Heart left ventricle (tissue), 16 donors: ENCODE measurements around the gene HCK. TPM values are rescaled to one million over a fixed set of nuclear protein-coding genes. Genes with fewer than 3 reads are reported as not detected.

Source experiments
- ATAC-seq, 4 donors: fragments of 200-7000 bp; cut with Tn5 transposase; one replicate each; pipeline ENCODE4 v1.9.1; 2020 to 2022; ENCODE audit warnings: moderate library complexity in 4 of 4, mild to moderate bottlenecking in 3 of 4, moderate number of reproducible peaks in 1 of 4
- DNase-seq, 5 donors: peaks; one replicate each; pipeline ENCODE4 v3.0.0-alpha.2; 2020
- H3K27ac ChIP-seq, 12 donors: fragments of 200-600 bp; sonication (generic) in 4 of 12; one replicate each; pipeline versions ENCODE4 v1.5.0 to v1.8.0; 2016 to 2022; ENCODE audit warnings: mild to moderate bottlenecking in 2 of 12
- H3K27me3 ChIP-seq, 9 donors: fragments of 200-600 bp; sonication (generic) in 2 of 9; one replicate each; pipeline versions ENCODE4 v1.5.1 to v1.8.0; 2016 to 2022; ENCODE audit warnings: mild to moderate bottlenecking in 3 of 9
- H3K36me3 ChIP-seq, 9 donors: fragments of 200-600 bp; sonication (generic) in 2 of 9; one replicate each; pipeline versions ENCODE4 v1.5.0 to v1.8.0; 2018 to 2022; ENCODE audit warnings: mild to moderate bottlenecking in 2 of 9
- H3K4me1 ChIP-seq, 12 donors: fragments of 200-600 bp; sonication (generic) in 4 of 12; one replicate each; pipeline versions ENCODE4 v1.5.0 to v1.8.0; 2016 to 2022; ENCODE audit warnings: mild to moderate bottlenecking in 3 of 12
- H3K4me3 ChIP-seq, 12 donors: fragments of 200-600 bp; sonication (generic) in 4 of 12; one replicate each; pipeline versions ENCODE4 v1.5.0 to v1.8.0; 2017 to 2022; ENCODE audit warnings: mild to moderate bottlenecking in 9 of 12, moderate library complexity in 4 of 12
- H3K9me3 ChIP-seq, 12 donors: fragments of 200-600 bp; sonication (generic) in 4 of 12; one replicate each; pipeline versions ENCODE4 v1.5.0 to v1.8.0; 2016 to 2022; ENCODE audit warnings: mild to moderate bottlenecking in 1 of 12
- POLR2A ChIP-seq, 2 donors: fragments of 450-650 bp; IDR thresholded peaks; one replicate each; pipeline ENCODE4 v1.6.1; 2017; ENCODE audit warnings: antibody characterized with exemption in 2 of 2, mild to moderate bottlenecking in 2 of 2, moderate library complexity in 2 of 2
- WGBS, 4 donors: extraction: QIAGEN DNeasy Blood & Tissue Kit in 2 of 4; methylation state at CpG; one replicate each; pipeline versions ENCODE4 v1.1.5 to v1.1.7; 2013 to 2018; 5-methylcytosine and 5-hydroxymethylcytosine counted together
- intact Hi-C, 10 donors: fragments of 100-400 bp; cut with DNase I; formaldehyde crosslinking; loops; one replicate each; pipeline versions ENCODE4 v1.11.1 to v1.14.2; 2022
- polyA plus RNA-seq, 2 donors: library from polyadenylated mRNA; stranded (reverse); fragments of 200-250 nt; gene quantifications; one replicate each; pipeline ENCODE4 v1.2.3, GENCODE V29; 2013
- total RNA-seq, 9 donors: library from RNA; depleted of rRNA in 2 of 9; stranded (reverse); fragments of >200 nt in 2 of 9; fragmentation: NEBNext Ultra II Directional in 3 of 9; extraction: Animal tissue kit (Norgen Biotek cat#: 25700) in 3 of 9; gene quantifications; one replicate each; pipeline versions ENCODE4 v1.1.0 to v1.2.4, GENCODE V29; 2016 to 2023
- TF ChIP-seq, protein P1 (sequence below), 12 donors: fragments of 200-600 bp; sonication (generic) in 4 of 12; IDR thresholded peaks; one replicate each; pipeline versions ENCODE4 v1.5.0 to v1.8.0; 2018 to 2022; ENCODE audit warnings: antibody characterized with exemption in 12 of 12, mild to moderate bottlenecking in 5 of 12
- donor health status: ischemic (EF 13 %, LVEDD 7.1; RV severe dilation, severe dysfunction).
- donor health status: healthy with polysubstance abuse.
- donor health status: DM: no; HTN: yes; CAD: no.
- donor health status: DM: no; HTN: no; CAD: no.
- donor health status: ischemic (EF 25% LVEDD 6.9; RV normal size, moderate dysfunction).
- donor health status: ischemic (EF 25% LVEDD 5.7; RV mildly dilated, moderate dysfunction).
- donor health status: healthy.
- donor health status: DM: yes; HTN: yes; CAD: no.
- donor health status: ischemic (EF 35%, LVEDD 5.7; RV mildly dilated, moderate dysfunction).
- donor health status: nonischemic (EF 11% LVEDD 7.7; RV severe dilation, severe dysfunction).
- donor health status: DM: yes; HTN: yes; CAD: no.
- donor health status: PGD.
- donor health status: ischemic (EF 29% LVEDD 5.4; RV normal size, mild dysfunction).
- donor health status: nonischemic (EF 23%, LVEDD 6.1; RV moderate dilation, normal function).

The HCK gene
- total and polyA plus RNA-seq, 11 donors = 1.4 to 52.0 (median 4.4) TPM

DNA sequence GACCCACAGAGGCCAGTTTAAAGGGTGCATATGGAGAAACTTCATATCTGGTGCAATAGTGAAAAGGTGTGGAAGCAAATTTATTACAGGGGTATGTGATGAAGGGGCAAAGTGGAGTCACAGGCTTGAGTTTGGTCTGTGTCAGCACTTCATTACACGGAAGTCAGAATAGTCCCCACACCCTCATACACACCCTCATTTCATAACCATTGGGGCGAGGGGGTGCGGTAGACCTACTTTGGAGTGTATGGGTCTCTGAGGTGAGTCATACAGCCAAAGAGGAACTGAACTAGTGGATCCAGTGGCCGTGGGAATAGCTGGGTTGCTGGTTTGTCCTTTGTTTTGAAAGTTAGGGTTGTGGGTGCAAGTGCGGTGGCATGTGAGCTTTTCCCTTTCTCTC is 60.8 kb downstream of the HCK start:
- intact Hi-C loops = no loop called here
- peaks cover 0 to 22% (median 0%) of the 10 kb centered on the region in 9 donors for H3K36me3 ChIP-seq
- DNase-seq (peak in 3 of 5 donors; percentile 15 to 37 (median 36)), ATAC-seq (peak in 2 of 4 donors; percentile 6 to 52)
- no peaks in the 10 kb centered on the region for H3K9me3 ChIP-seq
- no peak for TF ChIP-seq POLR2A (IDR thresholded peaks at IDR 0.05)
- TF ChIP-seq, protein P1, sequence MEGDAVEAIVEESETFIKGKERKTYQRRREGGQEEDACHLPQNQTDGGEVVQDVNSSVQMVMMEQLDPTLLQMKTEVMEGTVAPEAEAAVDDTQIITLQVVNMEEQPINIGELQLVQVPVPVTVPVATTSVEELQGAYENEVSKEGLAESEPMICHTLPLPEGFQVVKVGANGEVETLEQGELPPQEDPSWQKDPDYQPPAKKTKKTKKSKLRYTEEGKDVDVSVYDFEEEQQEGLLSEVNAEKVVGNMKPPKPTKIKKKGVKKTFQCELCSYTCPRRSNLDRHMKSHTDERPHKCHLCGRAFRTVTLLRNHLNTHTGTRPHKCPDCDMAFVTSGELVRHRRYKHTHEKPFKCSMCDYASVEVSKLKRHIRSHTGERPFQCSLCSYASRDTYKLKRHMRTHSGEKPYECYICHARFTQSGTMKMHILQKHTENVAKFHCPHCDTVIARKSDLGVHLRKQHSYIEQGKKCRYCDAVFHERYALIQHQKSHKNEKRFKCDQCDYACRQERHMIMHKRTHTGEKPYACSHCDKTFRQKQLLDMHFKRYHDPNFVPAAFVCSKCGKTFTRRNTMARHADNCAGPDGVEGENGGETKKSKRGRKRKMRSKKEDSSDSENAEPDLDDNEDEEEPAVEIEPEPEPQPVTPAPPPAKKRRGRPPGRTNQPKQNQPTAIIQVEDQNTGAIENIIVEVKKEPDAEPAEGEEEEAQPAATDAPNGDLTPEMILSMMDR (IDR thresholded peaks at IDR 0.05) = no peak
- H3K27me3 ChIP-seq = no peaks in the 10 kb centered on the region
- H3K27ac ChIP-seq = peak overlapping the region in 1 of 12 donors; percentile 99
- 80 to 94% (median 84%) methylated on average over 5 of the region's 5 CpGs for WGBS, 4 donors
- H3K4me3 ChIP-seq = no peak overlapping the region
- peaks cover 0 to 78% (median 29%) of the 10 kb centered on the region in 12 donors for H3K4me1 ChIP-seq

DNA sequence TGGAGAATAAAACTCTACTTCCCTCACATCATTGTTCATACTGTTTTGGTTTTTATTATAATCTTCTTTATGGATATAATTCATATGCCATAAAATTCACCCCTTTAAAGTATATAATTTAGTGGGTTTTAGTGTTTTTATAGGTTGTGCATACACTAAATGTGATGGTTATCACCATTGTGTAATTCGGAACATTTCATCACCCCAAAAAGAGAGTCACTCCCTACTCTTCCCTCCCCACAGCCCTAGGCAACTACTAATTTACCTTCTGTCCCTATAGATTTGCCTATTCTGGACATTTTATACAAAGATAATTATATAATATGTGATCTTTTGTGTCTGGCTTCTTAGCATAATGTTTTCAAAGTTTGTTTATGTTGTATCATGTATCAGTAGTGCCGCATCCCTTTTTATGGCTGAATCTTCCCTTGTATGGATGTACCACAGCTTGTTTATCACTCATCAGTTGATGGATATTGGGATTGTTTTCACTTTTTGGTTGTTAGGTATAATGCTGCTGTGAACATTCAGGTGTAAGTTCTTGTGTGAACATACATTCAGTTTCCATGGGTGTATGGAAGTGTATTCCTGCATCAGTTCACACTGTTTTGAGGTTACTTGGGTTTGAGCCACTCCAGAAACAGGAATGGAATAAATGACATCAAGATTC is 61.7 kb downstream of the HCK start:
- no peak for DNase-seq
- 88 to 95% (median 91%) methylated on average over 2 of the region's 2 CpGs for WGBS, 4 donors
- H3K4me1 ChIP-seq = peaks cover 0 to 80% (median 32%) of the 10 kb centered on the region in 12 donors

DNA sequence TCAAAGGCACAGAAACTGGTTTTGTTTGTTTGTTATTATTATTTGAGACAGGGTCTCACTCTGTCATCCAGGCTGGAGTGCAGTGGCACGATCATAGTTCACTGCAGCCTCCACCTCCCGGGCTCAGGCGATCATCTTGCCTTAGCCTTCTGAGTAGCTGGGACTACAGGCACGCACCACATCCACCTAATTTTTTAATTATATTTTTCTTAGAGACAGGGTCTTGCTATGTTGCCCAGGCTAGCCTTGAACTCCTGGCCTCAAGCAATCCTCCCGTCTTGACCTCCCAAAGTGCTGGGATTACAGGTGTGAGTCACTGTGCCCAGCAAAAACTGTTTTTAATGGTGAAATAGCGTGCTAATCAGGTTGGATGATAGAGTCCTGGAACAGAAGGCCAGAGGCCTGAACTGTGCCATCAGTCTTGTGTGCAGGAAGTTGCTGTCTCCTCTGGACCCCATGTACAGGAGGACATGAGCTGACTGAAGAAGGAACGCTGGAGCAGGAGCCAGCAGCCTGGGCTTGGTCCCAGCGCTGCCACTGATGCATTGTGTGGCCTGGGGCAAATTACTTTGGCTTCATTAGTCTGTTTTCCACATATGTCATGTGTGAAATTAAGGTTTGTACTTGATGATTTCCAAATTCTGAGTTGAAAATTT is 62.4 kb downstream of the HCK start:
- 87 to 89% (median 88%) methylated on average over 8 of the region's 8 CpGs for WGBS, 4 donors
- H3K27me3 ChIP-seq = no peaks in the 10 kb centered on the region
- no peak overlapping the region for H3K27ac ChIP-seq
- H3K36me3 ChIP-seq = peaks cover 0 to 28% (median 0%) of the 10 kb centered on the region in 9 donors
- peaks cover 0 to 80% (median 32%) of the 10 kb centered on the region in 12 donors for H3K4me1 ChIP-seq
- intact Hi-C loops = no loop called here
- DNase-seq (no peak), ATAC-seq (no peak)
- TF ChIP-seq POLR2A (IDR thresholded peaks at IDR 0.05) = no peak
- TF ChIP-seq, protein P1 (IDR thresholded peaks at IDR 0.05) = no peak
- no peaks in the 10 kb centered on the region for H3K9me3 ChIP-seq
- no peak overlapping the region for H3K4me3 ChIP-seq

More for the DNA sequence above, 61.7 kb downstream of the HCK start:
- intact Hi-C loops = no loop called here
- H3K9me3 ChIP-seq = no peaks in the 10 kb centered on the region
- peaks cover 0 to 24% (median 0%) of the 10 kb centered on the region in 9 donors for H3K36me3 ChIP-seq
- ATAC-seq = no peak
- H3K4me3 ChIP-seq = no peak overlapping the region
- no peaks in the 10 kb centered on the region for H3K27me3 ChIP-seq
- TF ChIP-seq POLR2A (IDR thresholded peaks at IDR 0.05) = no peak
- TF ChIP-seq, protein P1 (IDR thresholded peaks at IDR 0.05) = no peak
- peak overlapping the region in 1 of 12 donors; percentile 99 for H3K27ac ChIP-seq

DNA sequence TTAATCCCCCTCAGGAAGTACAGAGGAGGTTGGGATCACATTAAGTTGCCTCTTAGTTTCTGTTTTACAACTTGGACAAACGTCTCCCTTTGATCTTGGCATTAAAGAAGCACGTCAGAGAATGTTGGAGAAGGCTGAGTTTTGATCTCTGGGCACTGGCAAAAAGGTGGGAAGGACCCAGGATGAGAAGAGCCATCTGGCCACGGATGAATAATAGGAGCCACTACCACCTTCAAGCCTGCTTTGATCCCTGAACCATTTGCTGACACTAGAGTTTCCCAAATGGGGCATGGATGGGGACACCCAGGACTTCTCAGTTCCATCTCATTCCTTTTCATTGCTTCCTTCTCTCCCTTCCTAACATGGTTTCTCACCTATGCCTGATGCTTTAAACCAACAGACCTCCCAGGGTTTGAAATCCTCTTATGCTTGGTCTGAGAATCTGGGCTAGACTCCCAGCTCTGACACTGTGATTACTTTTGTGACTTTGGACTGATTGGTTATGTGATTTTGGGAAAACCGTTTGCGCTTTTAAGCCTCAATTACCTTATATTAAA is 63.2 kb downstream of the HCK start:
- peaks cover 0 to 77% (median 31%) of the 10 kb centered on the region in 12 donors for H3K4me1 ChIP-seq
- TF ChIP-seq POLR2A (IDR thresholded peaks at IDR 0.05) = no peak
- TF ChIP-seq, protein P1 (IDR thresholded peaks at IDR 0.05) = no peak
- no peak overlapping the region for H3K27ac ChIP-seq
- DNase-seq (no peak), ATAC-seq (no peak)
- 62 to 66% (median 63%) methylated on average over 5 of the region's 5 CpGs for WGBS, 4 donors
- no peaks in the 10 kb centered on the region for H3K27me3 ChIP-seq
- H3K9me3 ChIP-seq = no peaks in the 10 kb centered on the region
- intact Hi-C loops = no loop called here
- H3K36me3 ChIP-seq = peaks cover 0 to 28% (median 0%) of the 10 kb centered on the region in 9 donors
- no peak overlapping the region for H3K4me3 ChIP-seq
